SHP77 (cell line): ENCODE results near the gene POLN.
"Not testable (repeated sequence)": the region's sequence is repeated elsewhere in the genome, so short reads cannot be mapped to it uniquely, and the experiment has no call there.

Source experiments
- DNase-seq, 2 experiments: peaks; one replicate each; lab custom pipeline; 2025; lab: John Stamatoyannopoulos, UW

POLN gene

DNA sequence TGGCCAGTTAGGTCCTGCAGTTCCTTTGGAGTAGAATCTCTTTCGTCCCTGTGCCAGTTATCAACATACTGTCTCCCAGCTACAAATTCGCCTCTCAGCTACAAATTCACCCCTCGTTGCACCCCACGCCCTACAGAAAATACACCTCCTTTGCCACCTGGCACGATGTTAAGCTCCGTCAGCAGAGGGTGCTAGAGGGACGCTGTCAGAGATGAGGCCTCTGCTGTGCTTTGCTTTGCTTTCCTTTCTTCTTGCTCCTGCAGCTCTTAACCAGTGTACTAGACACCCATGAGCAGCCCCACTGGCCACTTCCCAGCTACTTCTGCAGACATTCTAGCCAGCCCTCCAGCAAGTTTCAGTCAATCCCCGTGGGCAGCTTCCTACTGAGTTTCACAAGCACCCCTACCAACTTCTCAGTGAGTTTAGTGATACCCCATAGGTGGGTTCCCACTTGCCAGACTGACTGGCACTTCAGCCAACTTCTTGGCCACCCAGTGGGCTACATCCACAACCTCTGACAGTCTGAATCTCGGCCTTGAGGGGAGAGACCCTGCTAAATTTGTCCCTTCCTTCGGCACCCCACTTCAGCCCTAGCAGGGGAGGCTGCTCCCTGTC lies 21.8 kb downstream of the POLN start:
- peak; percentile 7 to 52 for DNase-seq

DNA sequence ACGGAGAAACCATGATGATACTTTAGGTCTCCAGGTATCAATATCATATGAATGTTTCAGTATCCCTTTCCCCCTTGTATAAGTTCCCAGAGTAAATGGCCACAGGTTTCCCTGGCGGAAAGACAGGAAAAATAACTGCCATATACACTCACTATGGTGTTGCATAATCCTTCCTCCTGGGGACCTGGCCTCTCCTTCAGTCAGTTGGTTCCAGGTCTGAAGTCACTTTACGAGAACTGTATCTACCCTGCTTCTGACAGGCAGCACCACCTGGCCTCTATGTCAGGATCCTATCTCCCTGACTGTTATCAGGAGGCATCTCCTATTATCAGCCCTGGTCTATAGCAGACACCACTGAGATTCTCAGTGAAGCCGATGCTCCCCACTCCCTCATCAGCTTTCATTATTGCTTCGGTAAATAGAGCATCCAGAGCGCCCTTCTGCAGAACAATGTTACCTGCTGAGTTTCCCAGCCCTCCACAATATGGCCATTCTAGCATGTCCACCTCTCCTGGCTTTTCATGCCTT lies 22.6 kb downstream of the POLN start:
- DNase-seq: no peak

DNA sequence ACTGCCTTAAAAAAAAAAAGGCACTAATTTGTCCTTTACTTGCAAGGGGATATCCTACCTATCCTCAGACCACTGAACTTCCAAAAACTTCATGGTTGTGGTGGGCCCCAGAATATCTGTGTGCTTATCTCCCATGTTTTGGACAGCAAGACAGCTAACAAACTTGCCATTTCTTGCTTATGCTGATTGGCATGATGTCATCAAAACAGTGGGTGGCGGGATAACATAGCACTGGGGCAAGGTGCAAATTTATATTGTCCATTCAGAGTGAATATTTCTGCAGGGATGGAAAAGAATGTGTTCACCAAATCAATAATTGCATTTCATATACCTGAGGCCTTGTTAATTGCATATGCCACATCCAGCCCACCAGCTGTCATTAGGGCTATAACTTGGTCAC lies 23.5 kb downstream of the POLN start:
- DNase-seq: no peak

- DNase-seq: no peak
These were observed 24.2 kb downstream of the POLN start for GRCh38 chr4:2217726-2218125.

- DNase-seq: no peak
These were observed 29.1 kb downstream of the POLN start for GRCh38 chr4:2212831-2213230.

GRCh38 chr4:2202789-2203188 lies 39.1 kb downstream of the POLN start:
- not testable (repeated sequence) for DNase-seq

DNA sequence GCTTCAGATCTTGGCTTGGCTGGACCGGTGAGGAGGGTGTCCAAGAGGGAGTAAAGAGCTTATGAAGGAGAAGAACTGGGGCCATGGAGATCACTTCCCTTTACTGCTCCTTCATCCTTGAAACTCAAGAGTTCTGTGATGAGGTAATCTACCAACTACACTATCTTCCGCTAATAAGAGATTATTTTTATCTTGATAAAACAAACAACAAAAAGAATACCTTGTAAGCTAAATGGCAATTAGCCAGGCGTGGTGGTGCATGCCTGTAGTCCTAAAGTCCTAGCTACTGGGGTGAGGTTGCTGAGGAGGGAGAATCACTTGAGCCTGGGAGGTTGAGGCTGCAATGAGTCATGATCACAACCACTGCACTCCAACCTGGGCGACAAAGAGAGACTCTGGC lies 47.4 kb downstream of the POLN start:
- no peak for DNase-seq

- no peak for DNase-seq
These were observed 48.6 kb downstream of the POLN start for GRCh38 chr4:2193326-2193725.

DNA sequence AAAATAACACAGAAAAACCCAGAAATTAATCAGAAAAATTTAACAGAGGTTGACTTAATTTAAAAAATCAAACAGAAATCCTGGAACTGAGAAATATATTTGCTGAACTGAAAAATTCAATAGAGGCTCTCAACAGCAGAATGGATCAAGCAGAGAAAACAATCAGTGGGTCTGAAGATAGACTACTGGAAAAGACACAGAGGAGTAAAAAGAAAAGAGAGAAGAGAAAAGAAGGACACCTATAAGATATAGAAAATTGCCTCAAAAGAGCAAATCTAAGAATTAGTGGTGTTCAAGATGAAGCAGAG lies 55.1 kb downstream of the POLN start:
- no peak for DNase-seq

DNA sequence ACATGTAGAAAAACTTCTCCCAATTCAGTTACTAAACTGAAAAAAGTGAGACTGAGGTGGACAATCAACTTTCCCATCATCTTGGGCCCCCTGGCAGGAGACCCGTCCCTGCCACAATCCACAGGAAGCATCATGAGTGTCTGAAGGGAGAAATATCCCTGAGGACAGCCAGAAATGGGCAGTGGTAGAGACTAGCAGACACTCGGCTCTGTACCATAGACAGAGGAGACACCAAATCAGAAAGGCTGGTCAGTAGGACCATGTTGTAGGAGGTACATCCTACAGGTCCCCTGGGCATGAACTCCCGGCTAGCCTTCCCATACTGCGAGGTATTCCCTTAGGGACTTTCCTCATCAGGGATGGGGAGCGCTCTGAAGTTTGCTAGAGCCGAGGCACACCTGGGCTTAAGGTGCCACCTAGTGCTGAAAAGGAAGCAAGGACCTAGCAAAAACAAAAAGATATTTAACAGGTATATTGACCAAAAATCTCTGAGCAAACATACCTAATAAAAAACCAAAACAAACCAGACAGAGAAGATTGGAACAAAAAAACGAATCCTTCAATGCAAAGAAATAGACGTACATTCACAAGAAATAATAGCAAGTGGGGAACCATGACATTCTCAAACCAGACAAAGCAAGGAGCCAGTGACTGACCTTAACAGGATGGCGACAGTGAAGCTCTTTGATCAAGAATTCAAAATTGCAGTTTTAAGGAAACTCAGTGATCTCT lies 55.6 kb downstream of the POLN start:
- DNase-seq: peak; percentile 31 to 37

DNA sequence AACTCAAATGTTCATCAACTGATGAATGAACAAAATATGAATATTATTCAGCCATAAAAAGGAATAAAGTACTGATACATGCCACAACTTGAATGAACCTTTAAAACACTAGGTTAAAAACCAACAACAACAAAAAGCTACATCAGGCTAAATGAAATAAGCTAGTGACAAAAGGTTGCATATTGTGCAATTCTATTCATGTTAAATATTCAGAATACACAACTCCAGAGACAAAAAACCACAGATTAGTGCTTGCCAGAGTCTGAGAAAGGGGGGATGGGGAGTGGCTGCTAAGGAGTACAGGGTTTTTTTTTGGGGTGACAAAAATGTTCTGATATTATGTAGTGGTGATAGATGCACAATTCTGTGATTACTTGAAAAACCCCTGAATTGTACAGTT lies 58.5 kb downstream of the POLN start:
- no peak for DNase-seq

DNA sequence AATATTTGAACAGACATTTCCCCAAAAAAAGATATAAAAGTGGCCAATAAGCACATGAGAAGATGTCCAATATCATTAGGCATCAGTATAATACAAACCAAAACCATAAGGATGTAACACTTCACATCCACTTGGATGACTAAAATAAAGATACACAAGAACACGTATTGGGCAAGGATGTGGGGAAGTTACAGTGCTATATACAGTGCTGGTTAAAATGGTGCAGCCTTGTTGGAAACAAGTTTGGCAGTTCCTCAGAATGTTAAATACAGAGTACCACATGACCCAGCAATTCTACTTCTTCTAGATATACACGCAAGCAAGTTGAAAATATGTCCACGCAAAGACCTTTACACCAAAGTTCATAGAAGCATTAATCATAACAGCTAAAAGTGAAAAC lies 58.9 kb downstream of the POLN start:
- DNase-seq: no peak

GRCh38 chr4:2180410-2180809 lies 61.5 kb downstream of the POLN start:
- no peak for DNase-seq

DNA sequence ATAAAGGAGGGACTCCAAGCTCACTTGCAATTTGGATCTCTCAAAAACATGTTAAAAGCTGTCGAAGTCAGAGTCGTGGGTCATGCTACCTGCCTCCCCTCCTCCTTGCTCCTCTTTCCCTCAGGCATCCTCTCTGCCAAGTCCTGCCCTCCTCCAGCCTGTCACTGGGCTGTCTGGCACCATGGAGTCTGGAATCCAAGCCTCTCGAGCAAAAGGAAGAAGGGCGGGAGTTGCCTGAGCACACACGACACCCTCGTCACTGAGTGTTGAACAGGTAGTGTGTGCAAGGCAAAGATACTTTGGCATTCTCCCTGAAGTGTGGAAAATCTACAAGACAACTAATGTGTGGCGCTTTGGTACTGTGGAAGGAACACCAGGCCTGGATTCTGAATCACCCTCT lies 62.2 kb downstream of the POLN start:
- no peak for DNase-seq

DNA sequence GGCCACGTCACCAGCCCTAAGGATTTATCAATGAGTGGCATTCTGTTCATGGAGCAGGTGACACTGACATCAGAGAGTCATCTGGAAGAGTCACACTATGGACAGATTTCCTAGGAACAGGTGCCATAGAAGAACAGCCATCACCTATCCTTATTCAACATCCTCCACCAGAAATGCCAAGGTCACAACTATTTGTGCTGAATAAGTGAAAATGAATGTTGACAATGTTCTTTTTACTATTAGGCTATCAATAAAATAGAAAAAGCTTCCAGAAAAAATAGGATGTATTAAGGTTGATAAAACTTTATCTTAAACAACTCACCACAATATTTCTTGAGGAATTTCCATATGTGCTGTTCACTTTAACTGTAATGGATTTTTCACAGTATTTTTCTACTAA lies 62.9 kb downstream of the POLN start:
- DNase-seq: no peak

DNA sequence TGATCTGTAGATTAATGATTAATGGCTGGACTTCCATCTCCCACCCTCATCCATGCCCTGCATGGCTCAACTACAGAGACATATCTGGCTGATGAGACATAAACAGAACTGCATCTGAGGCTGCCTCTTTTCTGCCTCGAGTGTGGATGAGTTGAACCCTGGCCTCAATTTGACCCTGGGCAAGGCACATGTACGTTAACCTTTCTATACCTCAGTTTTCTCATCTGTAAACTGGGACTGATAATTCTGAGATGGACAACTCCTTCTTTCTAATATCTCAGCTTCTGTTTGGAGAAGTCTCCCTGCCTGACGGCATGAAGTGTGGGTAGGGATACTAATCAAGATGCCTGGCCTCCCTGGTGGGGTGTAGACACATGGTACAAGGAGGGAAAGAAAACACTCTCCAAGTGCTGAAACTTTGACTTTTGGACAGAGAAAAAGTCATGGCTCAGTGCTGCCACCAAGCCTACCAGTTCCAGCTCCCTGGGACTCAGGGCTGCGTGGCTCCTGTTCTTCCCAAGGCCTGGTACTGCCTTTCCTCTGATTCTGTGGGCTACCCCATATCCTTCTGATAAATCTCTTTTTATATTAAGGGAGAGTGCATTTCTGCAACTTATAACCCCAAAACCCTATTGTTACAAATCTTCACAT lies 64.4 kb downstream of the POLN start:
- DNase-seq: no peak

DNA sequence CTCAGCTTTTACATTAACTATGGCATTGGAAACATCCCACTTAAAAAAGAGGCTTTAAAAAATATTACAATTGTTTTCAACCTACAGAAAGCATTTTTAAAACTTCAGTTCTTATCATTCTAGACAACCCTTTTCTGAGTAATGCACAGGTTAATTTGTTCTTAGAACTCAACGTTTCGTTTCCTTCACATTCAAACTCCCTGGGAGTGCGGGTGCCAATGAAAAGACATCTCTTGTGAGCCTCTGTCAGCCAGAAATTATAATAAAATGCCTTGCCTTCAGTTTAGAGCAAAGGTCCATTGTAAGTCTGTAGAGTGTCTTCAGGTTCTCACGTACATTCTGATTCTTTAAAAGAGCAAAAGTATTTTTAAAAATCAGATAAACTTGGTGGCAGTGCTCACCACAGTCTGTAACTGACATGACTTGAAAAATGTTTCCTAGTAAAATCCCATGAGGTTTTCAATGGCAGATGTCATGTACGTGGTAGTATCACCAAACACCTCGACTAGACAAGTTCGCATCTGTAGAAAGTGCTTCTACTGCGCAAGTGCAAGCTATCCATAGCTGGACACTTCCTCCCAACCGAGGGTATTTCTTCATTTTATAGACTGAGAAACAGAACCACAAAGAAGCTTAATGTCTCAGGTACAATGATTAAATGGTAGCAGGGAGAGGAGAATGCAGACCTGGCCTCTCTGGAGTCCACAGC lies 65.8 kb downstream of the POLN start:
- DNase-seq: no peak

DNA sequence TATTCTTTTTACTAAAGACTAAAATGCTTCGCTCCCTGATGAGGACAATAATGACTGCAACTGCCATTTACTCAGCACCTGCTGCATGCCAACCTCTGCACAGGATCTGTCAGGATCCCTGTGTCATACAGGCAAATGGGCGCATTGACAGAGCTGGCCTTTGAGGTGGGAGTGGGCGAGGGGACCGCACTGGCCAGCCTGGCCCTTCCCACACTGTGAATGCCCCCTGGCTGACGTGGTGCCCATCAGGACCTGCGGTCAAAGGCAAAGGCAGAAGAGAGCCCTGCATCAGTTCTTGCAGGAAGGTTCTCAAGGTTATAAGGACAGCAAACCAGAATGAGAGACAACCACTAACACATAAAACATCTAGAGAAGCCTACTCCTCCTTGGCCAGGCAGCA lies 67.9 kb downstream of the POLN start:
- no peak for DNase-seq

- DNase-seq: no peak
These were observed 69.2 kb downstream of the POLN start for GRCh38 chr4:2172627-2173231.

- DNase-seq: no peak
These were observed 69.8 kb downstream of the POLN start for GRCh38 chr4:2172161-2172560.

GRCh38 chr4:2168469-2169319 lies 73.2 kb downstream of the POLN start:
- DNase-seq: no peak
